Right atrium auricular region (tissue), 2 donors: ENCODE results near the gene IL16. TPM values are rescaled to one million over a fixed set of nuclear protein-coding genes. Genes with fewer than 3 reads are reported as not detected.
"Not testable (repeated sequence)": the region's sequence is repeated elsewhere in the genome, so short reads cannot be mapped to it uniquely, and the experiment has no call there.

Source experiments
- DNase-seq: peaks from one replicate; pipeline ENCODE4 v3.0.0-alpha.2; 2019; ENCODE audit warnings: low spot score
- H3K27ac ChIP-seq, 2 donors: fragments of 200-600 bp; sonication (generic); 1 replicate in 1 of 2; 2 replicates in 1 of 2; pipeline ENCODE4 v1.5.1; 2016 to 2019
- H3K27me3 ChIP-seq, 2 donors: fragments of 200-600 bp; sonication (generic); one replicate each; pipeline versions ENCODE4 v1.5.1 to v1.6.0; 2017 to 2019
- H3K36me3 ChIP-seq: fragments of 200-600 bp; sonication (generic); one replicate; pipeline ENCODE4 v1.5.1; 2016
- H3K4me1 ChIP-seq, 2 donors: fragments of 200-600 bp; sonication (generic); one replicate each; pipeline versions ENCODE4 v1.5.1 to v1.6.0; 2017 to 2019
- H3K4me3 ChIP-seq, 2 donors: fragments of 200-600 bp; sonication (generic); 1 replicate in 1 of 2; 2 replicates in 1 of 2; pipeline ENCODE4 v1.5.1; 2017 to 2019; ENCODE audit warnings: mild to moderate bottlenecking in 1 of 2, moderate library complexity in 1 of 2
- H3K9me3 ChIP-seq, 2 donors: fragments of 200-600 bp; sonication (generic); one replicate each; pipeline ENCODE4 v1.5.1; 2019
- CTCF ChIP-seq, 2 donors: fragments of 200-600 bp; sonication (generic); IDR thresholded peaks; one replicate each; pipeline ENCODE4 v1.5.1; 2019; ENCODE audit warnings: antibody characterized with exemption in 2 of 2
- total RNA-seq, 2 donors: library from RNA; depleted of rRNA; stranded (reverse); fragments of >200 nt; gene quantifications; one replicate each; pipeline ENCODE4 v1.1.0, GENCODE V29; 2016

The IL16 gene
- total RNA-seq, 2 donors from 2014 or later: 3.9 to 12.1 TPM

- peaks cover 0 to 15% of the 10 kb centered on the region in 2 donors for H3K4me1 ChIP-seq
- no peaks in the 10 kb centered on the region for H3K36me3 ChIP-seq
- TF ChIP-seq CTCF (IDR thresholded peaks at IDR 0.05): no peak
- no peak for DNase-seq
- H3K27ac ChIP-seq: no peak overlapping the region
- no peak overlapping the region for H3K4me3 ChIP-seq
- H3K9me3 ChIP-seq: no peaks in the 10 kb centered on the region
- no peaks in the 10 kb centered on the region for H3K27me3 ChIP-seq
Measured at GRCh38 chr15:81329446-81329845, 132.8 kb downstream of the IL16 start.

GRCh38 chr15:81330366-81331090, 133.8 kb downstream of the IL16 start:
- peaks cover 0 to 13% of the 10 kb centered on the region in 2 donors for H3K4me1 ChIP-seq
- no peaks in the 10 kb centered on the region for H3K36me3 ChIP-seq
- H3K27ac ChIP-seq: no peak overlapping the region
- TF ChIP-seq CTCF (IDR thresholded peaks at IDR 0.05): no peak
- H3K27me3 ChIP-seq: no peaks in the 10 kb centered on the region
- peak overlapping the region in 1 of 2 donors; percentile 2 for H3K4me3 ChIP-seq
- DNase-seq: no peak
- H3K9me3 ChIP-seq: no peaks in the 10 kb centered on the region

- not testable (repeated sequence) for H3K9me3 ChIP-seq, H3K27ac ChIP-seq, DNase-seq, H3K27me3 ChIP-seq, H3K36me3 ChIP-seq
- Histone ChIP-seq H3K4me1 (peaks cover 0 to 13% of the 10 kb centered on the region in 2 donors), H3K4me3 (peak overlapping the region in 1 of 2 donors; percentile 2)
Measured at GRCh38 chr15:81331141-81331540, 134.5 kb downstream of the IL16 start.

- Histone ChIP-seq H3K4me3 (no peak overlapping the region), H3K9me3 (no peaks in the 10 kb centered on the region), H3K27ac (no peak overlapping the region), H3K4me1 (peaks cover 0 to 13% of the 10 kb centered on the region in 2 donors), H3K27me3 (no peaks in the 10 kb centered on the region), H3K36me3 (no peaks in the 10 kb centered on the region)
- DNase-seq: no peak
- TF ChIP-seq CTCF (IDR thresholded peaks at IDR 0.05): no peak
Measured at GRCh38 chr15:81331600-81331999, 134.9 kb downstream of the IL16 start.

GRCh38 chr15:81332326-81332725, 135.6 kb downstream of the IL16 start:
- no peak for TF ChIP-seq CTCF (IDR thresholded peaks at IDR 0.05)
- H3K4me3 ChIP-seq: no peak overlapping the region
- H3K27me3 ChIP-seq: no peaks in the 10 kb centered on the region
- no peak overlapping the region for H3K27ac ChIP-seq
- DNase-seq: no peak
- H3K36me3 ChIP-seq: no peaks in the 10 kb centered on the region
- H3K4me1 ChIP-seq: peaks cover 0 to 18% of the 10 kb centered on the region in 2 donors
- no peaks in the 10 kb centered on the region for H3K9me3 ChIP-seq

GRCh38 chr15:81333363-81333762, 136.7 kb downstream of the IL16 start:
- DNase-seq: no peak
- Histone ChIP-seq H3K4me3 (no peak overlapping the region), H3K36me3 (no peaks in the 10 kb centered on the region), H3K4me1 (peaks cover 0 to 23% of the 10 kb centered on the region in 2 donors), H3K9me3 (no peaks in the 10 kb centered on the region), H3K27me3 (no peaks in the 10 kb centered on the region), H3K27ac (no peak overlapping the region)
- no peak for TF ChIP-seq CTCF (IDR thresholded peaks at IDR 0.05)
